ENCODE results near the gene CDH24. TPM values are rescaled to one million over a fixed set of nuclear protein-coding genes. Genes with fewer than 3 reads are reported as not detected.

The CDH24 gene
- total RNA-seq, result 10 to 100 TPM; 16.9 to 17.2 TPM
- 37.1 TPM for polyA plus RNA-seq (2013, experiment 1 of 2)
- polyA plus RNA-seq (2013, experiment 2 of 2), result 32.0 TPM
- long read RNA-seq, experiment 1, partial matches to known transcripts, result 1 of 4 reads
- long read RNA-seq, experiment 1, other reads (novel, unspliced or antisense), result 3 of 4 reads
- long read RNA-seq, experiment 2, transcript CDH24-204 (13 exons, 3,438 nt), result major isoform, 15 of 24 reads
- long read RNA-seq, experiment 2, partial matches to known transcripts, result 3 of 24 reads
- long read RNA-seq, experiment 2, other reads (novel, unspliced or antisense), result 5 of 24 reads
- long read RNA-seq, experiment 3, partial matches to known transcripts, result 1 of 1 reads
- long read RNA-seq, experiment 3, other reads (novel, unspliced or antisense), result 0 of 1 reads
- long read RNA-seq, experiment 4, partial matches to known transcripts, result 1 of 1 reads
- long read RNA-seq, experiment 4, other reads (novel, unspliced or antisense), result 0 of 1 reads

GRCh38 chr14:23056956-23057756 is at the start of gene CDH24:
TSS of gene CDH24 (minus strand) at chr14:23057520. CDS start at chr14:23055733, 1,787 bp downstream.
- peak within 1 kb of the TSS; percentile 91 for H3K27ac Mint-ChIP-seq
- peak within 1 kb of the TSS; percentile 38 for H3K9ac ChIP-seq (ENCODE audit: extremely low read depth, low read length, poor library complexity, severe bottlenecking)
- no peaks in the 10 kb centered on the region for H3K4me1 ChIP-seq (ENCODE audit: control insufficient read depth, insufficient read depth, low read length)

GRCh38 chr14:23106747-23107045 is 49.4 kb upstream of the CDH24 start:
- TF ChIP-seq CTCF (conservative IDR thresholded peaks at IDR 0.05), result no peak
- H3K27ac ChIP-seq (ENCODE audit: low read depth, low read length), result no peak overlapping the region
- peaks cover 5% of the 10 kb centered on the region for H3K4me1 ChIP-seq (ENCODE audit: control insufficient read depth, insufficient read depth, low read length)
- Mint-ChIP-seq H3K27ac (peak overlapping the region; percentile 92), H3K9me3 (peaks cover 7% of the 10 kb centered on the region), H3K4me3 (no peak overlapping the region), H3K36me3 (ENCODE audit: low read depth) (no peaks in the 10 kb centered on the region), H3K4me1 (peaks cover 39% of the 10 kb centered on the region), H3K27me3 (ENCODE audit: insufficient read depth) (peaks cover 3% of the 10 kb centered on the region)
- peaks cover 18% of the 10 kb centered on the region for H3K27me3 ChIP-seq (ENCODE audit: control insufficient read depth, insufficient read depth, low read length, poor library complexity, severe bottlenecking)
- no peak overlapping the region for H3K9ac ChIP-seq (ENCODE audit: extremely low read depth, low read length, poor library complexity, severe bottlenecking)
- H3K36me3 ChIP-seq (ENCODE audit: control insufficient read depth, insufficient read depth, low read length), result no peaks in the 10 kb centered on the region
- no peak overlapping the region for H3K4me3 ChIP-seq (ENCODE audit: low read length)
- no peaks in the 10 kb centered on the region for H3K9me3 ChIP-seq (ENCODE audit: control insufficient read depth, low read length)
- DNase-seq, result no peak

More at GRCh38 chr14:23056956-23057756, at the start of gene CDH24:
- H3K4me1 Mint-ChIP-seq, result peaks cover 14% of the 10 kb centered on the region
- 1% methylated on average over 24 to 73 of the region's 73 CpGs for WGBS, 2 experiments (ENCODE audit: insufficient coverage in 1 of 2, insufficient read length in 1 of 2)
- Histone ChIP-seq H3K27me3 (ENCODE audit: control insufficient read depth, insufficient read depth, low read length, poor library complexity, severe bottlenecking) (no peaks in the 10 kb centered on the region), H3K9me3 (ENCODE audit: control insufficient read depth, low read length) (no peaks in the 10 kb centered on the region), H3K36me3 (ENCODE audit: control insufficient read depth, insufficient read depth, low read length) (peaks cover 43% of the 10 kb centered on the region), H3K4me3 (ENCODE audit: low read length) (peak within 1 kb of the TSS; percentile 84), H3K27ac (ENCODE audit: low read depth, low read length) (peak within 1 kb of the TSS; percentile 90)
- H3K4me3 Mint-ChIP-seq, result peak within 1 kb of the TSS; percentile 73
- no peak for TF ChIP-seq CTCF (conservative IDR thresholded peaks at IDR 0.05)
- peaks cover 38% of the 10 kb centered on the region for H3K36me3 Mint-ChIP-seq (ENCODE audit: low read depth)
- no peaks in the 10 kb centered on the region for H3K27me3 Mint-ChIP-seq (ENCODE audit: insufficient read depth)
- peak; percentile 89 for DNase-seq
- H3K9me3 Mint-ChIP-seq, result no peaks in the 10 kb centered on the region

DNA sequence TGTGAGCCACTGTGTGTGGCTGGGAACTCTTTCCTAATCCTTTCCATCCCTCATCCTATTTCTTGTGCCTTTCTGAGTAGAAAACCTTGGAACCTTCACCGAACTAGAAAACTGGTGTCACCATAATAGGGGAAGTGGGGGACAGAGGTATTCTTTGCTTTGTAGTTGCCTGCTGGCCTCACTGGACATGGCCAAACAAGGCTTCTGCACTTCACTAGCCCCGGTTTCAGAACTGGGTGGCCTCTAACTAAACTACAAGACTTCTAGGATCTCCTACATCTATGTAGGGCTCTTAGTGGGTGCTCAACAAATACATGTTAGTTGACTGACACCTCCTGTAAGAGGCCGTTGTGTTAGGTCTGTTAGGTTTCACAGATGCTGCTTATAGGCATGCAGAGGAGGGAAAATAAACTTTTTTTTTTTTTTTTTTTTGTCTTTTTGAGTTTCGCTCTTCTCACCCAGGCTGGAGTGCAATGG is 48.1 kb upstream of the CDH24 start:
- DNase-seq, result no peak

More for the DNA sequence above, 48.1 kb upstream of the CDH24 start:
- peaks cover 3% of the 10 kb centered on the region for H3K27me3 Mint-ChIP-seq (ENCODE audit: insufficient read depth)
- no peak overlapping the region for H3K4me3 ChIP-seq (ENCODE audit: low read length)
- H3K4me3 Mint-ChIP-seq, result no peak overlapping the region
- H3K36me3 Mint-ChIP-seq (ENCODE audit: low read depth), result no peaks in the 10 kb centered on the region
- peaks cover 52% of the 10 kb centered on the region for H3K4me1 Mint-ChIP-seq
- H3K36me3 ChIP-seq (ENCODE audit: control insufficient read depth, insufficient read depth, low read length), result no peaks in the 10 kb centered on the region
- WGBS, 2 experiments (ENCODE audit: insufficient coverage in 1 of 2, insufficient read length in 1 of 2), result 83 to 93% methylated on average over 2 to 4 of the region's 4 CpGs
- no peak overlapping the region for H3K27ac ChIP-seq (ENCODE audit: low read depth, low read length)
- peaks cover 12% of the 10 kb centered on the region for H3K4me1 ChIP-seq (ENCODE audit: control insufficient read depth, insufficient read depth, low read length)
- peak overlapping the region; percentile 18 for H3K27ac Mint-ChIP-seq
- no peak overlapping the region for H3K9ac ChIP-seq (ENCODE audit: extremely low read depth, low read length, poor library complexity, severe bottlenecking)
- no peak for TF ChIP-seq CTCF (conservative IDR thresholded peaks at IDR 0.05)
- no peaks in the 10 kb centered on the region for H3K9me3 ChIP-seq (ENCODE audit: control insufficient read depth, low read length)
- H3K9me3 Mint-ChIP-seq, result peaks cover 7% of the 10 kb centered on the region
- peaks cover 9% of the 10 kb centered on the region for H3K27me3 ChIP-seq (ENCODE audit: control insufficient read depth, insufficient read depth, low read length, poor library complexity, severe bottlenecking)
